ENCODE results near the gene DENND2D. TPM values are rescaled to one million over a fixed set of nuclear protein-coding genes. Genes with fewer than 3 reads are reported as not detected.
A peak's percentile ranks its signal among the peaks of the same experiment; 100 is the strongest.

Gene DENND2D
- total and polyA plus RNA-seq, 10 of the 15 experiments (the other 5 are each of a cell fraction or from before 2014, with no cell fraction given), result 149 to 375 (median 172) TPM

- WGBS (ENCODE audit: insufficient coverage, insufficient replicate concordance, low lambda C conversion rate, missing lambda C conversion rate), result 3% methylated on average over 7 of the region's 7 CpGs
- H3K4me1 ChIP-seq (ENCODE audit: control insufficient read depth, insufficient read depth, low read length), result peaks cover 66% of the 10 kb centered on the region
- RAD21 ChIA-PET (ENCODE audit: unreplicated experiment), result interaction anchor here (0.7 to 9.9 kb wide), 16 partner anchors 9 to 378 kb away, joined by 3 to 542 read pairs (median 5); partner anchors contain the start of genes CD53, CEPT1, DENND2D and DRAM2
- DNase-seq (ENCODE audit: low read depth, low spot score) (no peak), FAIRE-seq (peak; percentile 49), ATAC-seq (peak; percentile 36)
- H3K9me3 ChIP-seq (replicated peaks; ENCODE audit: control insufficient read depth, insufficient read depth, low read length), result no peaks in the 10 kb centered on the region
- SMC1A ChIA-PET (ENCODE audit: uncharacterized antibody, unreplicated experiment), result interaction anchor here (0.7 to 12.4 kb wide), 16 partner anchors 7 to 383 kb away, joined by 3 to 284 read pairs (median 6); partner anchors contain the start of genes CEPT1, DENND2D and DRAM2
- H4K20me1 ChIP-seq (ENCODE audit: control insufficient read depth, insufficient read depth), result no peaks in the 10 kb centered on the region
- in situ Hi-C loops (cut with MboI), result no loop called here
- peak overlapping the region; percentile 100 for H3K27ac ChIP-seq (ENCODE audit: control insufficient read depth, insufficient read depth)
- peak overlapping the region; percentile 33; the same call in 1 of the 2 replicates for H3K4me3 ChIP-seq
- H3K36me3 ChIP-seq (ENCODE audit: control insufficient read depth in 2 of 2, insufficient read depth in 2 of 2, low read length in 1 of 2), result no peaks in the 10 kb centered on the region
- POLR2A ChIA-PET, result interaction anchor here (0.6 to 8.8 kb wide), 13 partner anchors 8 to 1930 kb away, joined by 3 to 371 read pairs (median 6); partner anchors contain the start of genes CEPT1, DENND2D and DRAM2
- CTCF ChIA-PET, result interaction anchor here (0.7 to 8.9 kb wide), 8 partner anchors 9 to 1006 kb away, joined by 3 to 239 read pairs (median 4); partner anchors contain the start of gene DENND2D
- no TSS peak for BruUV-seq (replicated peaks)
- intact Hi-C loops (cut with micrococcal nuclease; ENCODE audit: unreplicated experiment), result loop anchor here (5.0 kb wide), 1 partner anchor 343 kb away; the partner anchor contains the start of gene CD53
- peak overlapping the region; percentile 68 for H3K4me2 ChIP-seq (ENCODE audit: control insufficient read depth, insufficient read depth)
- H3K79me2 ChIP-seq (ENCODE audit: control insufficient read depth, insufficient read depth, low read length), result peaks cover 13% of the 10 kb centered on the region
- H2AFZ ChIP-seq (ENCODE audit: control insufficient read depth, low read depth, low read length), result no peak overlapping the region
- no peaks in the 10 kb centered on the region for H3K27me3 ChIP-seq (replicated peaks in 1 of 2; ENCODE audit: control insufficient read depth in 2 of 2, insufficient read depth in 2 of 2, low read length in 1 of 2)
- peak overlapping the region; percentile 88 for H3K9ac ChIP-seq (ENCODE audit: control insufficient read depth, insufficient read depth, low read length)
- TF ChIP-seq PAX5 (IDR thresholded peaks at IDR 0.05; ENCODE audit: borderline replicate concordance, low read depth, low read length) (0 out of 2 replicates have a peak, but pooled peaks have one; percentile 13), SMC3 (IDR thresholded peaks at IDR 0.05; ENCODE audit: borderline replicate concordance, low read length) (0 out of 2 replicates have a peak, but pooled peaks have one; percentile 8), HDAC2 (IDR thresholded peaks at IDR 0.05) (no peak), ZZZ3 (IDR thresholded peaks at IDR 0.05; ENCODE audit: control insufficient read depth, insufficient read length, low read depth) (no peak), BHLHE40 (IDR thresholded peaks at IDR 0.05; ENCODE audit: borderline replicate concordance in 1 of 2, low read depth in 2 of 2, low read length in 1 of 2) (peak in 1 of 2 experiments; percentile 42; a peak in 1 of 4 replicates), CHD1 (IDR thresholded peaks at IDR 0.05; ENCODE audit: low read depth, low read length) (no peak; the same call in 1 of the 2 replicates), ZNF207 (IDR thresholded peaks at IDR 0.05; ENCODE audit: borderline replicate concordance) (no peak), BCL11A (IDR thresholded peaks at IDR 0.05; ENCODE audit: low read depth, low read length) (no peak), CBFB (IDR thresholded peaks at IDR 0.05; ENCODE audit: low read depth) (0 out of 2 replicates have a peak, but pooled peaks have one; percentile 2), SREBF2 (IDR thresholded peaks at IDR 0.05; ENCODE audit: low read length) (no peak), YY1 (IDR thresholded peaks at IDR 0.05; ENCODE audit: low read depth, low read length) (peak; percentile 62; the same call in 1 of the 2 replicates), RCOR1 (conservative IDR thresholded peaks at IDR 0.05; ENCODE audit: low read depth, low read length) (no peak), SMAD1 (IDR thresholded peaks at IDR 0.05; ENCODE audit: low read depth, partially characterized antibody) (peak; percentile 21), LARP7 (IDR thresholded peaks at IDR 0.05) (no peak), POU2F2 (IDR thresholded peaks at IDR 0.05; ENCODE audit: borderline replicate concordance, low read depth, low read length) (peak; percentile 45; the same call in 1 of the 3 replicates), POLR2A (IDR thresholded peaks at IDR 0.05; ENCODE audit: low read depth, low read length) (peak; percentile 49; the same call in 1 of the 2 replicates)
- TF ChIP-seq, protein P1, sequence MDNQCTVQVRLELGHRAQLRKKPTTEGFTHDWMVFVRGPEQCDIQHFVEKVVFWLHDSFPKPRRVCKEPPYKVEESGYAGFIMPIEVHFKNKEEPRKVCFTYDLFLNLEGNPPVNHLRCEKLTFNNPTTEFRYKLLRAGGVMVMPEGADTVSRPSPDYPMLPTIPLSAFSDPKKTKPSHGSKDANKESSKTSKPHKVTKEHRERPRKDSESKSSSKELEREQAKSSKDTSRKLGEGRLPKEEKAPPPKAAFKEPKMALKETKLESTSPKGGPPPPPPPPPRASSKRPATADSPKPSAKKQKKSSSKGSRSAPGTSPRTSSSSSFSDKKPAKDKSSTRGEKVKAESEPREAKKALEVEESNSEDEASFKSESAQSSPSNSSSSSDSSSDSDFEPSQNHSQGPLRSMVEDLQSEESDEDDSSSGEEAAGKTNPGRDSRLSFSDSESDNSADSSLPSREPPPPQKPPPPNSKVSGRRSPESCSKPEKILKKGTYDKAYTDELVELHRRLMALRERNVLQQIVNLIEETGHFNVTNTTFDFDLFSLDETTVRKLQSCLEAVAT (IDR thresholded peaks at IDR 0.05), result peak; percentile 85
- TF ChIP-seq, protein P2, sequence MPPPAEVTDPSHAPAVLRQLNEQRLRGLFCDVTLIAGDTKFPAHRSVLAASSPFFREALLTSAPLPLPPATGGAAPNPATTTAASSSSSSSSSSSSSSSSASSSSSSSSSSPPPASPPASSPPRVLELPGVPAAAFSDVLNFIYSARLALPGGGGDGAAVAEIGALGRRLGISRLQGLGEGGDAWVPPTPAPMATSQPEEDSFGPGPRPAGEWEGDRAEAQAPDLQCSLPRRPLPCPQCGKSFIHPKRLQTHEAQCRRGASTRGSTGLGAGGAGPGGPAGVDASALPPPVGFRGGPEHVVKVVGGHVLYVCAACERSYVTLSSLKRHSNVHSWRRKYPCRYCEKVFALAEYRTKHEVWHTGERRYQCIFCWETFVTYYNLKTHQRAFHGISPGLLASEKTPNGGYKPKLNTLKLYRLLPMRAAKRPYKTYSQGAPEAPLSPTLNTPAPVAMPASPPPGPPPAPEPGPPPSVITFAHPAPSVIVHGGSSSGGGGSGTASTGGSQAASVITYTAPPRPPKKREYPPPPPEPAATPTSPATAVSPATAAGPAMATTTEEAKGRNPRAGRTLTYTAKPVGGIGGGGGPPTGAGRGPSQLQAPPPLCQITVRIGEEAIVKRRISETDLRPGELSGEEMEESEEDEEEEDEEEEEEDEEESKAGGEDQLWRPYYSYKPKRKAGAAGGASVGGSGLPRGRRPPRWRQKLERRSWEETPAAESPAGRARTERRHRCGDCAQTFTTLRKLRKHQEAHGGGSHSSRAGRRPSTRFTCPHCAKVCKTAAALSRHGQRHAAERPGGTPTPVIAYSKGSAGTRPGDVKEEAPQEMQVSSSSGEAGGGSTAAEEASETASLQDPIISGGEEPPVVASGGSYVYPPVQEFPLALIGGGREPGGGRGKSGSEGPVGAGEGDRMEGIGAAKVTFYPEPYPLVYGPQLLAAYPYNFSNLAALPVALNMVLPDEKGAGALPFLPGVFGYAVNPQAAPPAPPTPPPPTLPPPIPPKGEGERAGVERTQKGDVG (CRISPR knock-in tag; IDR thresholded peaks at IDR 0.05), result peak; percentile 4; the same call in 1 of the 2 replicates
- TF ChIP-seq, protein P3, sequence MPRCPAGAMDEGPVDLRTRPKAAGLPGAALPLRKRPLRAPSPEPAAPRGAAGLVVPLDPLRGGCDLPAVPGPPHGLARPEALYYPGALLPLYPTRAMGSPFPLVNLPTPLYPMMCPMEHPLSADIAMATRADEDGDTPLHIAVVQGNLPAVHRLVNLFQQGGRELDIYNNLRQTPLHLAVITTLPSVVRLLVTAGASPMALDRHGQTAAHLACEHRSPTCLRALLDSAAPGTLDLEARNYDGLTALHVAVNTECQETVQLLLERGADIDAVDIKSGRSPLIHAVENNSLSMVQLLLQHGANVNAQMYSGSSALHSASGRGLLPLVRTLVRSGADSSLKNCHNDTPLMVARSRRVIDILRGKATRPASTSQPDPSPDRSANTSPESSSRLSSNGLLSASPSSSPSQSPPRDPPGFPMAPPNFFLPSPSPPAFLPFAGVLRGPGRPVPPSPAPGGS (IDR thresholded peaks at IDR 0.05; ENCODE audit: borderline replicate concordance, insufficient read depth, low read depth, low read length, poor library complexity, severe bottlenecking), result peak; percentile 64
Measured at GRCh38 chr1:111214884-111215283, 14.4 kb upstream of the DENND2D start.
